SK-N-SH (cell line): ENCODE data around the gene NARS2.

ENCODE experiments used
- EZH2phosphoT487 ChIP-seq: fragments of 200-600 bp; sonication (generic); IDR thresholded peaks from 2 replicates; pipeline ENCODE4 v1.6.1; 2017; ENCODE audit warnings: low read depth, mixed run types, mild to moderate bottlenecking, antibody characterized with exemption, moderate library complexity, borderline replicate concordance
- FOXM1 ChIP-seq: IDR thresholded peaks from 2 replicates; pipeline ENCODE4 v1.4.0; 2012; ENCODE audit warnings: low read depth, mild to moderate bottlenecking
- GABPA ChIP-seq: IDR thresholded peaks from 2 replicates; pipeline ENCODE4 v1.4.0; 2012; ENCODE audit warnings: low read depth, mild to moderate bottlenecking
- MXI1 ChIP-seq: IDR thresholded peaks from 2 replicates; pipeline ENCODE4 v1.6.1; 2012; ENCODE audit warnings: mild to moderate bottlenecking, low read depth, low read length, improper control_type of control experiment
- NRF1 ChIP-seq: IDR thresholded peaks from 2 replicates; pipeline ENCODE4 v1.6.1; 2012; ENCODE audit warnings: low read depth, mild to moderate bottlenecking, low read length
- RAD21 ChIP-seq: IDR thresholded peaks from 2 replicates; pipeline ENCODE4 v1.6.1; 2012; ENCODE audit warnings: mild to moderate bottlenecking, low read length
- TCF12 ChIP-seq: IDR thresholded peaks from 2 replicates; pipeline ENCODE4 v1.4.0; 2012
- TF ChIP-seq, protein P1 (sequence below): fragments of 200-600 bp; sonication (generic); IDR thresholded peaks from 2 replicates; pipeline ENCODE4 v1.6.1; 2017; ENCODE audit warnings: antibody characterized with exemption, mild to moderate bottlenecking, moderate library complexity
- TF ChIP-seq, protein P2 (sequence below): IDR thresholded peaks from 2 replicates; pipeline ENCODE4 v1.4.0; 2012; ENCODE audit warnings: low read depth
- TF ChIP-seq, protein P3 (sequence below): IDR thresholded peaks from 2 replicates; pipeline ENCODE4 v1.4.0; 2012; ENCODE audit warnings: low read depth, borderline replicate concordance

DNA sequence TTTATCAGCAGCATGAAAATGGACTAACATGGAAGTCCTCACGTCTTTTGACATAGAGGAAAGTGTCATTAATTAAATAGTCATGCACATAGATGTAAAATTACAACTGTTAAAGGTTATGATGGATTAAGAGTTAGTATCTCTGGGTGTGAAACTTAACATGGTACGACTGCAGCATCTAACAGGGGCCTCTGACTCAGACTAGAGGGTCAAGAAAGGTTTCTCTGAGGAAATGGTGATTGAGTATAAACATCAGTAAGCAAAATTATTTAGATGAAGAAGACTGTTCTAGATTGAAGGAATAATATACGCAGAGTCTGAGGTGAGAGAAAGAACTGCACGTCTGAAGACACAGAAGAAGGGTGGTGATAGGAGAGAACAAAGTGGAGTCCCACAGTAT is 114.9 kb downstream of the NARS2 start:
- TF ChIP-seq EZH2phosphoT487 = no peak
- TF ChIP-seq FOXM1 = no peak
- no peak for TF ChIP-seq TCF12
- no peak for TF ChIP-seq MXI1
- TF ChIP-seq, protein P1, sequence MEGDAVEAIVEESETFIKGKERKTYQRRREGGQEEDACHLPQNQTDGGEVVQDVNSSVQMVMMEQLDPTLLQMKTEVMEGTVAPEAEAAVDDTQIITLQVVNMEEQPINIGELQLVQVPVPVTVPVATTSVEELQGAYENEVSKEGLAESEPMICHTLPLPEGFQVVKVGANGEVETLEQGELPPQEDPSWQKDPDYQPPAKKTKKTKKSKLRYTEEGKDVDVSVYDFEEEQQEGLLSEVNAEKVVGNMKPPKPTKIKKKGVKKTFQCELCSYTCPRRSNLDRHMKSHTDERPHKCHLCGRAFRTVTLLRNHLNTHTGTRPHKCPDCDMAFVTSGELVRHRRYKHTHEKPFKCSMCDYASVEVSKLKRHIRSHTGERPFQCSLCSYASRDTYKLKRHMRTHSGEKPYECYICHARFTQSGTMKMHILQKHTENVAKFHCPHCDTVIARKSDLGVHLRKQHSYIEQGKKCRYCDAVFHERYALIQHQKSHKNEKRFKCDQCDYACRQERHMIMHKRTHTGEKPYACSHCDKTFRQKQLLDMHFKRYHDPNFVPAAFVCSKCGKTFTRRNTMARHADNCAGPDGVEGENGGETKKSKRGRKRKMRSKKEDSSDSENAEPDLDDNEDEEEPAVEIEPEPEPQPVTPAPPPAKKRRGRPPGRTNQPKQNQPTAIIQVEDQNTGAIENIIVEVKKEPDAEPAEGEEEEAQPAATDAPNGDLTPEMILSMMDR = no peak
- TF ChIP-seq NRF1 = no peak
- TF ChIP-seq, protein P2, sequence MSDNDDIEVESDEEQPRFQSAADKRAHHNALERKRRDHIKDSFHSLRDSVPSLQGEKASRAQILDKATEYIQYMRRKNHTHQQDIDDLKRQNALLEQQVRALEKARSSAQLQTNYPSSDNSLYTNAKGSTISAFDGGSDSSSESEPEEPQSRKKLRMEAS = no peak
- TF ChIP-seq GABPA = no peak
- TF ChIP-seq, protein P3, sequence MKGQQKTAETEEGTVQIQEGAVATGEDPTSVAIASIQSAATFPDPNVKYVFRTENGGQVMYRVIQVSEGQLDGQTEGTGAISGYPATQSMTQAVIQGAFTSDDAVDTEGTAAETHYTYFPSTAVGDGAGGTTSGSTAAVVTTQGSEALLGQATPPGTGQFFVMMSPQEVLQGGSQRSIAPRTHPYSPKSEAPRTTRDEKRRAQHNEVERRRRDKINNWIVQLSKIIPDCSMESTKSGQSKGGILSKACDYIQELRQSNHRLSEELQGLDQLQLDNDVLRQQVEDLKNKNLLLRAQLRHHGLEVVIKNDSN = no peak
- TF ChIP-seq RAD21 = no peak
